Smooth muscle cell (in vitro differentiated cells): Measurements from ENCODE around the gene BEST4. TPM values are rescaled to one million over a fixed set of nuclear protein-coding genes. Genes with fewer than 3 reads are reported as not detected.

Source experiments
- DNase-seq: peaks from one replicate; lab custom pipeline; 2025; ENCODE audit not compliant: unreplicated experiment; lab: John Stamatoyannopoulos, UW
- H2AFZ ChIP-seq: fragments of 200-600 bp; sonication (generic); 2 replicates; pipeline ENCODE4 v1.6.0; 2016; ENCODE audit warnings: antibody characterized with exemption, low read depth, mild to moderate bottlenecking
- H3F3A ChIP-seq: fragments of 200-600 bp; sonication (generic); 2 replicates; pipeline ENCODE4 v1.6.0; 2017; ENCODE audit warnings: antibody characterized with exemption, low read depth
- H3K27ac ChIP-seq: fragments of 200-600 bp; sonication (generic); 2 replicates; pipeline ENCODE4 v1.5.1; 2016; ENCODE audit warnings: low read depth, mild to moderate bottlenecking
- H3K27me3 ChIP-seq: fragments of 200-600 bp; sonication (generic); 2 replicates; pipeline ENCODE4 v1.6.1; 2016; ENCODE audit warnings: low read depth, mild to moderate bottlenecking
- H3K36me3 ChIP-seq: fragments of 200-600 bp; sonication (generic); 2 replicates; pipeline ENCODE4 v1.5.1; 2016; ENCODE audit warnings: low read depth
- H3K4me1 ChIP-seq: fragments of 200-600 bp; sonication (generic); 2 replicates; pipeline ENCODE4 v1.5.1; 2016; ENCODE audit warnings: low read depth
- H3K4me2 ChIP-seq: fragments of 200-600 bp; sonication (generic); 2 replicates; pipeline ENCODE4 v1.6.0; 2016; ENCODE audit warnings: mild to moderate bottlenecking
- H3K4me3 ChIP-seq: fragments of 200-600 bp; sonication (generic); 2 replicates; pipeline ENCODE4 v1.5.1; 2016; ENCODE audit warnings: mild to moderate bottlenecking
- H3K79me2 ChIP-seq: fragments of 200-600 bp; sonication (generic); 2 replicates; pipeline ENCODE4 v1.6.0; 2016; ENCODE audit warnings: low read depth, mild to moderate bottlenecking
- H3K9ac ChIP-seq: fragments of 200-600 bp; sonication (generic); 2 replicates; pipeline ENCODE4 v1.6.0; 2016; ENCODE audit warnings: low read depth
- H3K9me3 ChIP-seq: fragments of 200-600 bp; sonication (generic); replicated peaks from 2 replicates; pipeline ENCODE4 v1.5.1; 2016; ENCODE audit warnings: low read depth
- H4K20me1 ChIP-seq: fragments of 200-600 bp; sonication (generic); 2 replicates; pipeline ENCODE4 v1.6.0; 2016; ENCODE audit warnings: low read depth
- CTCF ChIP-seq: fragments of 200-600 bp; sonication (generic); IDR thresholded peaks from 2 replicates; pipeline ENCODE4 v1.5.1; 2017; ENCODE audit warnings: borderline replicate concordance, mild to moderate bottlenecking, antibody characterized with exemption; ENCODE audit not compliant: insufficient read depth, poor library complexity, severe bottlenecking
- whole genome bisulfite sequencing: methylation state at CpG from one replicate; pipeline ENCODE4 v1.1.7; 2016; ENCODE audit warnings: low lambda C conversion rate; 5-methylcytosine and 5-hydroxymethylcytosine counted together
- polyA plus RNA-seq: library from polyadenylated mRNA; unstranded; fragments of >200 nt; fragmentation: Nextera tagmentation; extraction: Ambion mirVana; gene quantifications from 2 replicates; pipeline ENCODE4 v1.2.1, GENCODE V29; 2016
- total RNA-seq: library from RNA; depleted of rRNA; stranded (reverse); fragments of >200 nt; gene quantifications from 2 replicates; pipeline ENCODE4 v1.2.3, GENCODE V29; 2014

BEST4 gene
- total and polyA plus RNA-seq, 2 experiments from 2014 or later, result 0.54 to 0.78 TPM

DNA sequence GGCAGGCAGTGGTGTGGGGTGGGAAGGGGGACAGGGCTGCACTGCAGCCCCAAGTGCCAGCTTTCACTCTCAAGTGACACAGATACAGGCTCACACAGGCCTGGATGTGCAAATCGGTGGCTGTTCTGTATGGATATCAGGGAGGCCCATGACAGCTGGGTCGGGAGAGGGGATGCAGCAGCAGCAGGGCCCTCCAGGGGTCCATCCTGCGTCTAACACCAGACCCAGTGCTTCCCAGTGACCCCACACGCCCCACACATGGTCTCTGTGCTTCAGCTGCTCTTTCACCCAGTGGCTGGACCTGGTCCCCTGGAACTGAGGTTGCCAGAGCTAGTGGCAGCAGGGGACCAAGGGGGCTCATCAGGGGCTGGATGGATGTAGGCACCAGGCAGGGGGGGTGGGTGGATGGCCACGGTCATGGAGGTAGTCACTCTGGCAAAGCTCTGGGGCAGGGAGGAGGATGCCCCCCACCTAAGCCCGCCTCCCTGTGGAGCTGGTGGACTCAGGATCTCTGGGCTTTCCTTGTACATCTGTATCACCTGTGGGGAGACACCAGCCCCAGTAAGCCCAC, 34.2 kb upstream of the BEST4 start:
- H2AFZ ChIP-seq, result no peak overlapping the region
- H4K20me1 ChIP-seq, result no peaks in the 10 kb centered on the region
- no peak overlapping the region for H3K27ac ChIP-seq
- H3K4me3 ChIP-seq, result no peak overlapping the region
- H3K36me3 ChIP-seq, result no peaks in the 10 kb centered on the region
- TF ChIP-seq CTCF, result no peak
- H3K4me1 ChIP-seq, result peaks cover 15% of the 10 kb centered on the region
- WGBS, result 84% methylated on average over 6 of the region's 6 CpGs
- H3K9ac ChIP-seq, result no peak overlapping the region
- no peak for DNase-seq
- H3K9me3 ChIP-seq, result no peaks in the 10 kb centered on the region
- peaks cover 11% of the 10 kb centered on the region for H3F3A ChIP-seq
- H3K79me2 ChIP-seq, result no peaks in the 10 kb centered on the region
- H3K27me3 ChIP-seq, result no peaks in the 10 kb centered on the region
- H3K4me2 ChIP-seq, result no peak overlapping the region

- Histone ChIP-seq H3K27ac (no peak overlapping the region), H3K9me3 (no peaks in the 10 kb centered on the region), H4K20me1 (no peaks in the 10 kb centered on the region), H3K4me3 (no peak overlapping the region), H3K4me1 (peaks cover 15% of the 10 kb centered on the region), H3K4me2 (no peak overlapping the region), H3F3A (peaks cover 11% of the 10 kb centered on the region), H2AFZ (no peak overlapping the region), H3K36me3 (no peaks in the 10 kb centered on the region), H3K27me3 (no peaks in the 10 kb centered on the region), H3K9ac (no peak overlapping the region), H3K79me2 (no peaks in the 10 kb centered on the region)
- DNase-seq, result no peak
- TF ChIP-seq CTCF, result no peak
- WGBS, result 94% methylated on average over 9 of the region's 9 CpGs
Measured at GRCh38 chr1:44821240-44821715, 33.3 kb upstream of the BEST4 start.

- no peak for TF ChIP-seq CTCF
- H3K4me3 ChIP-seq, result peak overlapping the region; percentile 39
- no peaks in the 10 kb centered on the region for H4K20me1 ChIP-seq
- no peak overlapping the region for H2AFZ ChIP-seq
- H3K9me3 ChIP-seq, result no peaks in the 10 kb centered on the region
- H3K27me3 ChIP-seq, result no peaks in the 10 kb centered on the region
- WGBS, result 42% methylated on average over 25 of the region's 25 CpGs
- peak overlapping the region; percentile 78 for H3K4me2 ChIP-seq
- DNase-seq, result no peak
- H3K9ac ChIP-seq, result peak overlapping the region; percentile 80
- no peaks in the 10 kb centered on the region for H3K79me2 ChIP-seq
- no peaks in the 10 kb centered on the region for H3K36me3 ChIP-seq
- H3K27ac ChIP-seq, result peak overlapping the region; percentile 71
- peaks cover 15% of the 10 kb centered on the region for H3F3A ChIP-seq
- H3K4me1 ChIP-seq, result peaks cover 15% of the 10 kb centered on the region
Measured at GRCh38 chr1:44820328-44821239, 32.6 kb upstream of the BEST4 start.
